ENCODE measurements around the gene ZNF485. TPM values are rescaled to one million over a fixed set of nuclear protein-coding genes. Genes with fewer than 3 reads are reported as not detected.

Gene ZNF485
- total RNA-seq, 1 donor from 2014 or later: 3.8 TPM

Other genes starting within 250 kb of the ZNF485 start
- not detected for gene FXYD4, start 234.8 kb upstream of the ZNF485 start, total RNA-seq
- 122 TPM for gene HNRNPF, start 197.3 kb upstream of the ZNF485 start, total RNA-seq
- 8.0 TPM for gene ZNF487, start 169.3 kb upstream of the ZNF485 start, total RNA-seq
- 5.6 TPM for gene ZNF239, start 31.8 kb upstream of the ZNF485 start, total RNA-seq
- gene ZNF32, start 42.4 kb downstream of the ZNF485 start, total RNA-seq: 28.4 TPM

All from skin of body (tissue), 1 donor.